Measurements from ENCODE around the gene GOLGA3.
"Not testable (repeated sequence)": the region's sequence is repeated elsewhere in the genome, so short reads cannot be mapped to it uniquely, and the experiment has no call there.

GOLGA3 gene

DNA sequence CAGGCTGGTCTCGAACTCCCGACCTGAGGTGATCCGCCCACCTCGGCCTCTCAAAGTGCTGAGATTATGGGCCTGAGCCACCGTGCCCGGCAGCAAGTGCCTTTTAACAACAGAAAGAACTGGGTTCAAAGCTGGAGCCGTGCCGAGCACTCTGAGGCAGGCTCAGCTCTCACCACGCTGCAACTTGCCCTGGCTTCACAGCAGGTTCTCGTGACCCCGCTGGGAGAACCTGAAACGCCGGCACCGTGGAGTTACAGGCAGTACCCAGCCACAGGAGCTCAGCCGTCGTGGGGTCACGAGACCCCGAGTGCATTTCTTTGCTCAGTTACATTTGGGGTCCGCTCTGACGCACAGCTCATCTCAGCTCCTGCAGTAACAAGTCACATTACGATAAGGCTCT, 14.4 kb downstream of the GOLGA3 start:
- DNase-seq = no peak

DNA sequence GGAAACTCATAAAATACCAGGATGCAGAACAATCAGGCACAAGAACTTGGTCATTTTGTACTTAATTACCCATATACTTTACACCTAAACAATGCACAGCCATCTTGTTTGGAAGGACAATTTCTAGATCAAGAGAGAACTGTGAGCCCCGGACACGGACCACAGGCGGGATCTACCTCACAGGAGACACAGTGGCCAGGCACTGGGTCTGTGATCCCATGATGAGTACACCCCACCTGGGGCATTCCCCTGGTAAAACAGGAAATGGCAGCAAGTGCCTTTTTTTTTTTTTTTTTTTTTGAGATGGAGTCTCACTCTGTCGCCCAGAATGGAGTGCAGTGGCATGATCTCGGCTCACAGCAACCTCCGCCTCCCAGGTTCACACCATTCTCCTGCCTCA, 15.2 kb downstream of the GOLGA3 start:
- DNase-seq = no peak

- DNase-seq = no peak
Measured at GRCh38 chr12:132812631-132813305, 15.9 kb downstream of the GOLGA3 start.

- not testable (repeated sequence) for DNase-seq
Measured at GRCh38 chr12:132809391-132809790, 19.3 kb downstream of the GOLGA3 start.

- no peak for DNase-seq
Measured at GRCh38 chr12:132807295-132808092, 21.2 kb downstream of the GOLGA3 start.

GRCh38 chr12:132806857-132807256, 21.8 kb downstream of the GOLGA3 start:
- peak in 1 of 2 donors; percentile 35 for DNase-seq

DNA sequence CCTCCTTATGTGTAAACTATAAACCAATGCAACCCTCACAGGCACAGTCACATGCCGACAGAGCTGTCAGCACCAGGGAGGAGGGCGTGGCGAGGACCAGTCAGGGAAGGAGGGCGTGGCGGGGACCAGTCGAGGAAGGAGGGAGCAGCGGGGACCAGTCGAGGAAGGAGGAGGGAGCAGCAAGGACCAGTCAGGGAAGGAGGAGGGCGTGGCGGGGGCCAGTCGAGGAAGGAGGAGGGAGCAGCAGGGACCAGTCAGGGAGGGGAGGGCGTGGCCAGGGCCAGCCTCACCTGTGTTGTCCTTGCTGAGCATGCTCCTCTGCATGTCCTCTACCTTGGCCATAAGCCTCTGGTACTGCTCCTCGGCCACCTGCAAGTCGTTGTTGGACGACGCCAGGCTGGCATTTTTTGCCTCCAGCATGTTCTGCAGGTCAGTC, 24.2 kb downstream of the GOLGA3 start:
- no peak for DNase-seq

DNA sequence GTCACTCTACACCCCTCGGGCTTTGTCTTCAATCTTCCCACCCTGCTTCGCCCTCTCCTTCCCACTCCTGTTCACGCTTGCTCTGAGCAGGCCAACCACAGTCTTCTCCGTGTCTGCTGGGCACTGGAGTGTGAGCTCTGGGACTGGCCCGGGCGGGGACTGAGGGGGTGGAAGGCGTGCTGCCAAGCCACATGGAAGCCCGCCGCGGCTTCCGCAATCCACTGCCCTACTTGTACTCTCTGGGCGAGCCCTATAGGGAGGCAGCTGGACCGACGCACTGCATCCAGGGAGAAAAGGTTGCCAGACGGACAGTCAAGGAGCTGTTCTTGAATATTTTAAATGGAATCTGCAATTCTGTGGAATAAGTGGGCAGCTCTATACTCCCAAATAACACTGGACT, 24.8 kb downstream of the GOLGA3 start:
- DNase-seq = no peak

DNA sequence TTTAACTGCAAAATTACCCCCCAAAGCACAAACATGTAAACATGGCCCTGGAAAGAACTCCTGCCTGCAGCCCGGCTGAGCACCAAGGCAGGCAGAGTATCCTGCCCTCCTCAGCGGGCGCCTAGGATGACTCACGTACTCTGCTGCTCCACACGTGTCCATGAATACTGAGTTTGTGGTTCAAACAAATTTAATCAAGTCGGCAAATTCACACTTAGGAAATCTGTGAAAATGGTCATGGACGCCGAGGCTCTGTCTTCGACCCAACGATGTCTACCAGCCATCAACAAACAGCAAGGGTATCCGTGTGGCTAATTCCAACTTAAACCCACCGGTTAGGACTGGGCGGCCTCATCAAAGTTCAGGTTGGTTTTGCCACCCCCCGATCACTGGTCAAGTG, 25.5 kb downstream of the GOLGA3 start:
- DNase-seq = no peak

GRCh38 chr12:132801741-132802140, 26.9 kb downstream of the GOLGA3 start:
- no peak for DNase-seq

GRCh38 chr12:132798836-132799235, 29.8 kb downstream of the GOLGA3 start:
- no peak for DNase-seq

- no peak for DNase-seq
Measured at GRCh38 chr12:132797820-132798570, 30.7 kb downstream of the GOLGA3 start.

DNA sequence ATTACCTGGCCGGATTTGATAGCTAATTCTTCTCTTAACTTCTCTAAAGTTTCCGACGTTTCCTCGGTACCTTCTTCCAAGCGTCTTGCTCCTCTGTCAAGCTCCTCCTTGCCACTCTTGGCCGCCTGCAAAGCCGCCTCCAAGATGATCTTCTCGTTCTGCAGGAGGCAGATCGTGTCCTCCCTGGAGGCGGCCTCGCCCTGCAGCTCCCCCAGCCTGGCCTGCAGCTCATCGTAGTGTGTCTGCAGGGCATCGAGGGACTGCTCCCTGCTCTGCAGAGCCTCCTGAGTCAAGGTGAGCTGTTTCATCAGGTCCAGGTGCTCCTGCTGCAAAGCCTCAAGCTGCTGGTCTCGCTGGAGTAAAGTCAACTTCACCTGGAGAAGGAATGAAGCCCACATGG, 32.8 kb downstream of the GOLGA3 start:
- DNase-seq = no peak

DNA sequence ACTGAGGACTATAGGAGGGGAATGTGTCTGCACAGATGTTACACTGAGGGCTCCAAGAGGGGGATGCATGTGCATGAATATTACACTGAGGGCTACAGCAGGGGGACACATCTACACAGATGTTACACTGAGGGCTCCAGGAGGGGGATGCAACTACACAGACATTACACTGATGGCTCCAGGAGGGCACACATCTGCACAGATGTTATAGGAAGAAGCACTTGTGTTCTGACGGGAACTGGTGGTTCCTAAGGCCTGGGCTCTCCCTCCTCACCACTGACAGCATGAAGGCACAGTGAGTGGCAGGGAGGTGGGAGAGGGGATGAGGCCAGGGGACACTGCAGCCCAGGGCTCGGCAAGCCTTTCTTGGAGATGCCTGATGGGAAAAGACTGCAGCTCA, 36.7 kb downstream of the GOLGA3 start:
- DNase-seq = not testable (repeated sequence)

DNA sequence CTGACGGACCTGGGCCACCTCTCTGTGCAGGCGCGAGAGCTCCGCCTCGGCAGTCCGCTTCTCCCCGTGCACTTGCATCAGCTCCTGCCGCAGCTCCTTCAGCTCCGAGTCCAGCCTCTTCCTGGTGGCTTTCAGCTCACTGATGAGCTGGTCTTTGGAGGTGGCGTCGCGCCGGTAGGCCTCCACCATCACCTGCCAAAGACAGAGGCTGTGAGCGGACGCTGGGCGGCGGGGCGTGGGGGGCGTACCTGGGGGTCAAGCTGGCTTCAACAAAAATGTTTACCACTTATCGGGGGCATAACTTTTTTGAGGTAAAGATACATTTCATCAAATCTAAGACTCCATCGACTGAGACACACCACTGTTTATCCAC, 39.6 kb downstream of the GOLGA3 start:
- no peak for DNase-seq

- no peak for DNase-seq
Measured at GRCh38 chr12:132788375-132789098, 40.1 kb downstream of the GOLGA3 start.

DNA sequence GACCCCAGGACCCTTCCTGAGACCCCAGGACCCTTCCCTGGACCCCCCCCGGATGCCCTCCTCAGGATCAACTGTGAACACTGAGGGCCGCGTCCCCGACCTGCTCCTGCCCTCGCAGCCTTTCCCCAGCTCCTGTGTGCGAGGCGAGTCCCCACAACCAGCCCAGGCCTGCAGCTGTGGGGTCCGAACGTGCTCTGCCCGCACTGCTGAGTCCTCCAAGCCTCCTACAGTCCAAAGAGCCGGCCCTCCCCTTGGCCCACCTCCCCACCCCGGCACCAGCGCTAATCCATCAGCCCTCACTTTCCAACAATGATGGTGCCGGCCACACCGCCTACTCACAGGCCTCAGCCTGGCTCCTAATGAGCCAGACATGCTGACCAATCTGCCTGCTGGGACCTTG, 40.8 kb downstream of the GOLGA3 start:
- no peak for DNase-seq

DNA sequence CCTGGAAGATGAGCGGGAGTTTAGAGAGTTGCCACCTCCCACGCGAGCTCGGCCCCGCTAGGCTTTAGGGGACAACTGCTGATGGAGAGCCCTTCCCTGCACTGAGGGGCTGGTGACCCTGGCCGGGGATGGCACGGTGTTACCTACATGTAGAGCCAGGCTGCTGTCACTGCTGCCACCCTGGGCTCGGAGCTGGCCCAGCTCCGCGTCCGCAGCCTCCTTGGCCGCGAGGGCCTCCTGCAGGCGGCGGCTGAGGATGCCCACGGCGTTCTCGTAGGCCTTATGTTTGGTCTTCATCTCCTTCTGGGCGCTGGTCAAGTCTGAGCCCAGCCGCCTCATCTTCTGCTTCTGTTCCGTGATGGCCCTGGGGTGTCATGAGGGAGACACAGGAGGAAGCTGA, 42.5 kb downstream of the GOLGA3 start:
- DNase-seq = no peak

DNA sequence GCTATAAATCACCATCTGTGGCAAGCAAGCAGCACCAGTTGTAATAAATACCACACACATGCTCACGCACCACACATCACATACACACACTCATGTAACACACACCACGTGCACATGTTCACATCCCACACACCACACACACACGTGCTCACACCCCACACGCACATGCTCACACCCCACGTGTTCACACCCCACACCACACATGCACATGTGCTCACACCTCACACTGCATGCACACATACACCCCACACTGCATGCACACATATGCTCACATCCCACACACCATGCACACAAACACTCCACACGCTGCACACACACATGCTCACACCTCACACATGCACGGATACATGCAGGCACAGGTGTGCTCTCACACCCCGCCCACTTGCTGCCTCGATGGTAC, 44.1 kb downstream of the GOLGA3 start:
- DNase-seq = no peak

GRCh38 chr12:132783917-132784531, 44.6 kb downstream of the GOLGA3 start:
- no peak for DNase-seq

GRCh38 chr12:132781938-132782337, 46.7 kb downstream of the GOLGA3 start:
- DNase-seq = no peak

DNA sequence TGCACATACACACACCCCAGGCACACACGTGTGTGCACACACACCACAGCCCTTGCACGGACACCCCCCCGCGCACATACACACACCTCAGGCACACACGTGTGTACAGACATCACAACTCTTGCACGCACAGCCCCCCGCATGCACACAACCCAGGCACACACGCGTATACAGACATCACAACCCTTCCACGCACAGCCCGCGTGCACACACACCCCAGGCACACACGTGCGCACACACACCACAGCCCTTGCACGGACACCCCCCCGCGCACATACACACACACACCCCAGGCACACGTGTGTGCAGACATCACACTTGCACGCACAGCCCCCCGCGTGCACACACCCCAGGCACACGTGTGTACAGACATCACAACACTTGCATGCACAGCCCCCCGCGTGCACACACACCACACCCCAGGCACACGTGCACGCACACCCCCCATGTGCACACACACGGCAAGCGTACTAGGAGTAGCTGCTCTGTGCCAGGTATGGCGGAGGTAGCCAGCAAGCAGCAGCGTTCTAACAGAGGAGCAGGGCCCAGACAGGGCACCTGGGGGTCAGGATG, 48.8 kb downstream of the GOLGA3 start:
- no peak for DNase-seq

Measured in activated CD4-positive, alpha-beta T cell treated with anti-CD3 and anti-CD28 coated beads for 4 hours (primary cell).